Ovary (tissue), 3 donors: ENCODE results near the gene TLE2.
"Not testable (repeated sequence)": the region's sequence is repeated elsewhere in the genome, so short reads cannot be mapped to it uniquely, and the experiment has no call there.

Source experiments
- CTCF ChIP-seq, 3 donors: fragments of 450-650 bp in 2 of 3; fragments of 200-600 bp in 1 of 3; IDR thresholded peaks; one replicate each; pipeline versions ENCODE4 v1.5.1 to v1.8.0; 2016 to 2022; ENCODE audit warnings: antibody characterized with exemption in 3 of 3, mild to moderate bottlenecking in 1 of 3
- EP300 ChIP-seq: sonication (generic); formaldehyde crosslinking; IDR thresholded peaks from one replicate; pipeline ENCODE4 v1.6.1; 2017; ENCODE audit warnings: antibody characterized with exemption
- POLR2A ChIP-seq: fragments of 450-650 bp; IDR thresholded peaks from one replicate; pipeline ENCODE4 v1.6.1; 2017; ENCODE audit warnings: antibody characterized with exemption, mild to moderate bottlenecking, moderate library complexity
- donor health status: DM: no; HTN: no; CAD: no.

- TF ChIP-seq POLR2A; CTCF (IDR thresholded peaks at IDR 0.05); EP300: not testable (repeated sequence)
These were observed 17.0 kb downstream of the TLE2 start for GRCh38 chr19:3012059-3012458.
